CD4-positive, alpha-beta T cell treated with Interleukin-15 for 1 hour (primary cell): ENCODE results near the gene TNFRSF1B.

ENCODE experiments used
- DNase-seq: peaks from one replicate; pipeline ENCODE4 v3.0.0-alpha.2; 2020

TNFRSF1B gene

GRCh38 chr1:12176298-12177118 lies 9.7 kb downstream of the TNFRSF1B start:
- no peak for DNase-seq

GRCh38 chr1:12177156-12177998 lies 10.6 kb downstream of the TNFRSF1B start:
- no peak for DNase-seq

- peak; percentile 88 for DNase-seq
Measured at GRCh38 chr1:12177999-12178441, 11.2 kb downstream of the TNFRSF1B start.

DNA sequence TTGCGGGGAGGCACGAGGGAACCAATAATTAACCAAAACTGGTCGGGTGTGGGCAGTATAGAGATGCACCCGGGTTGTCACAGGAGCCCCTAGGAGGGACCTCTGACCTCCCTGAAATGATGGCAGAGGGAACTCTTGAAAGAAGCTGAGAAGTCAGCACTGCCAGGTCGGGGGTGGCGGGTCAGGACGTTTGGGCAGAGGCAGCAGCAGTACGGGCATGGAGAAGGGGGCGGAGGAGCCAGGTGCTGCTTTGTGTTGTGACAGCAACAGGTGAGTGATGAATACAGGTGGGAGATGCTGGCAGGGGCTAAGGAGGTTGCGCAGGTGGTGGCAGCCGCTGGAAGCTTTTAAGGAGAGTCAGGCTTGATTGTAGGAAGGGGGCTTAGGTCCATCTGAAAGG lies 11.7 kb downstream of the TNFRSF1B start:
- no peak for DNase-seq

- peak; percentile 91 for DNase-seq
Measured at GRCh38 chr1:12179111-12179519, 12.3 kb downstream of the TNFRSF1B start.

DNA sequence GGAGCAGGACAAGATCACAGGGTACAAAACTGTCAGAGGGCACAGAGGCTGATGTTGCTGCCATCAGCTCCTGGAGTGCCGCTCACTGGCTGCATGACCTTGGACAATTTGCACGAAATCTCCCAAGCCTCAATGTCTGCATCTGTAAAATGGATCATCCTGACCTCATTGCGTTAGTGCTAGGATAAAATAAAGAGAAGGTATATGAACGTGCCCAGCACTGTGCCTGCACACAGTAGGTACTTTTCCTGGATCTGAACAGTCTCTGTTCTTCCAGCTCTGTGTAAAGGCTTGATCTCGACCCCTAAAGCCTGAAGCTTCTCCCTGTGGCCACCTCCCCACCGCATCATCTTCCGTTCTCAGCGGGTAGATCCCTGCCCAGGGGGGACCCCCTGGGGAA lies 12.9 kb downstream of the TNFRSF1B start:
- no peak for DNase-seq

GRCh38 chr1:12180315-12180714 lies 13.5 kb downstream of the TNFRSF1B start:
- peak; percentile 73 for DNase-seq

- no peak for DNase-seq
Measured at GRCh38 chr1:12180903-12181302, 14.1 kb downstream of the TNFRSF1B start.

DNA sequence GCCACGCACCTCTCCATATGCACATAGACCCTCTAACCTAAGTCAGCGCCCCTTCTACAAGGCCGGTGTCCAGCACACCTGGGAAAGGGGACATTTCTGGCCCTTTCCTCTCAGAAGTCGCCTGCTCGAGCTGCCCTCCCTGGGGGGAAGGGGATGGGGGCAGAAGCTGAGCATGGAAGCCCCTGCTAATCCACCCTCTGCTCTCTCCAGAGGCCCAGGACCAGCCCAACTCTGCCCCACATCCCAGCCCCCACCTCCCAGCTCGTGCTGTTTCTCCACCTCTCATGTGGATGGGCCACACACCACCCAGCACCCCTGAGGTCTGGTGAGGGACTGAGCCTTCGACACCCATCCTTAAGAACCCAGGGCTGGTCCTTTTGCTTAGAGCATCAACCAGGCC lies 14.8 kb downstream of the TNFRSF1B start:
- no peak for DNase-seq

DNA sequence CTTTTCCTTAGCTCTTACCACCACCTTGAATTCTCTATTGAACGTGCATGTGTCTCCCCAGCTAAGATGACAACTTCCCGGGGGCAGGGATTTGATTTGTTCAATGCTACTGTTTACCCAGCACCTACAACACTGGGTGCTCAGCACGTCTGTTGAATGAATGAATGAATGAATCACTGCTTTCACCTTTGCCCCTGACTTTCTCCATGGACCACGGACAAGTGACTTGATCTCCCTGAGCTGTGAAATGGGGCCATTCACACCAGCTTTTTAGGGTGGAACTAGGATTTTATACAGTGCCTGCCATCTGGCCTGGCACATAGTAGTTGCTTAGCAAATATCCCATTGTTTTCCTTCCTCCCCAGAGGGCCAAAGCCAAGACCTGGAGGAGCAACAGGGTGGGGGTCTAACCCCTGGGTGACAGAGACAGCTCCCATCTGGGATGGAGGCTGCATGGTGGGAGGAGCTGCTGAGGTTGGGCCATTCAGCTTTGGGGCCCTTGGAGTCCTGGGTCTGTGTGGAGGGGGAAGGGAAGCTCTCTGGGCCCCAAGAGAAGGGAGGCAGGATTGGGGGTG lies 15.7 kb downstream of the TNFRSF1B start:
- DNase-seq = no peak

DNA sequence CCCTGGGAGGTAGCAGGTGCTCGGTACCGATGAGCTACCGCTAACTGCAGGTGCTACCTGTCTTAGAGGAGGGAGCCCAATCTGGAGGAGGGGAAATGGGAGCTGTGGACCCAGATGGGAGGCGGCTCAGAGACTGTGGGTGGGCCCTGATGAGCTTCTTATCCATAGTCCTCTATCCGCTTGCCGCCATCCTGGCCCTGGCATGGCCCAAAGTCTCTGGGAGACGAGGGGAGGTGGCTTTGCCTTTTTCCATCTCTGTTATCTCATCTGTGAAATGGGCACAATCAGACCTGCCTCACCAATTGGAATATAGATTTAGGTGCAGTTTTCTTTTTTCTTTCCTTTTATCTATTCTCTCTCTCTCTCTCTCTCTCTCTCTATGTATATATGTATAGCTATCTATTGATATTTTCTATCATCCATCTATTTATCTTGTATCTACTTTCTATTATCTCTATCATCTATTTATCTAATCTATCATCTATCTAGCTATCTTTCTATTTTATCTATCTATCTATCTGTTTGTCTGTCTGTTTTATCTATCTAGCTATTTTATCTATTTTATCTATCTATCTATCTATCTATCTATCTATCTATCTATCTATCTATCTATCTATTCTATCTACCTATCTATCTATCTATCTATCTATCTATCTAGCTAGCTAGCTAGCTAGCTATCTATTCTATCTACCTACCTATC lies 16.5 kb downstream of the TNFRSF1B start:
- DNase-seq = no peak

DNA sequence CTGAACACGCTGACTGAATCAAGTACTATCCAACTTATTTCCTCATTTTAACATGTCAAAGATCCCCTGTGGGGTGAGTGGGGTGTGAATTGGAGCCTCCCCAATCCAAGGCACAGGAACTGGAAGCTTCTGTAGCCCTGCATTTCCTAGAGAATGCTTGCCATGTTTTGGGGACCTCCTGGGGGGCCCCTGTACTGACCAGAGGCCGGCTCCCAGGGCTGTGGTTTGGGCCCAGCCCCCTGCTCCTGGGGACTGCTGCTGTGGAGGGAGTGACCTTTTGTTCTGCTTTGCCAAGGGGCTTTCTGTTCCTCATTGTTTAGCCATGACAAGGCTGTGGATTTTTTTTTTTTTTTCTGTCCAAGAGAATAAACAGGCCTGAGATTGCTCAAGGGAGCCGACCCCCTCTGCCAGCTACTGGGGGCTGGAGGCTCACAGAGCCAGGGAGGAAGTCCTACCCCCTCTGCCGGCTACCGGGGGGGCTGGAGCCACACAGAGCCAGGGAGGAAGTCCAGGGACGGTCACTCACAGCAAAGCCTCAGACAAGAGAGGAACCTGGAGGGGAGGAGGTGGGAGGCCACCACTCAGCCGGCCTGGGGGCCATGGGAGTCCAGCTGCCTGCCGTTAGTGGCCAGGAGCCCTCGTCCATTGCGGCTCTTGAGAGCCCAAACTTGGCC lies 17.4 kb downstream of the TNFRSF1B start:
- peak; percentile 80 for DNase-seq

- no peak for DNase-seq
Measured at GRCh38 chr1:12185036-12185917, 18.5 kb downstream of the TNFRSF1B start.

DNA sequence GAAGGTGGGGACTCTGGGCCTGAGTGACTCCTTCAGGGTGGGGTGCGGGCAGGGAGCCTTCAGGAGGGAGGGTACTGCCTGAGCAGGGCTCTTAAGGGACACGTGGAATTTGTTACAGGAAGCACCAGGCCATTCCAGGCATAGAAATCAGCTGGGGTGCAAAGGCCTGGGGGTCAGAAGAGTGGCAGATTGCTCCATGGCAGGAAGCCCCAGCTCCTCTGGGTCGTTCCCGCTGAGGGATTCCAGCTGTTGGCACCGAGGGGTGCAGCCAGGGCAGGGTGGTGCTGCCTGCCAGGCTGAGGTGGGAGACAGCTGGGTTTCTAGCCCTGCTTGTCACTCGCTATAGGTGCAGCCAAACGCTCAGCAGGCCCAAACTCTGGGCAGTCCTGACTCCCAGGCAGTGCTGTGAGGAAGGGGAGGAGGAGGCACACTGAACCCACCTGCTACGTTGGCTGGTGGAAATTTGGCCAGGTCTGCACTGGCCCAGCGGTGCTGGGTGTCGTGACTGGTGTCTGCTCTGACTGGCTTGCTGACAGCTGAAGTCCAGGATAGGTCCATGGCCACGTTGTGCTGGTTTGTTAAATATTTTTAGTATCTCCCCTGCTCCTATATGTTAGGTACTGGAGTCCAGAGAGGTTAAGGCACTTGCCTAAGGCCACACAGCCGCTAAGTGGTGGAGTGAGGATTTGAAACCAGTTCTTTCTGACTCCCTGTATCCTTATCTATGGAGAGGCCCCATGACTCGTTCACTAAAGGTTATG lies 19.3 kb downstream of the TNFRSF1B start:
- no peak for DNase-seq

DNA sequence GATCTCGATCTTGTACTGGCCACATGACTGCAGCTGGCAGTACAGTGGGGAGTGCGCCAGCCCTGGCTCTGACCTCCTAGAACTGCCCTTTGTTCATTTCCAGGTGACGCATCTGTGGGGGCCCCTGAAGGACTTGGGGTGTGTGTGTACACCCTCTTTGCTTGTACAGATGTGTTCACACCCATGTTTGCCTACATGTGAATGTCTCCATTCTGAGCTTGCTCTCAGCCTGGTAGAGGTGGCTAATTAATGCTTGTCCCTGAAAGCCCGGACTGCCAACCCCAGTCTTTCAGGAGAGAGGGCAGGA lies 19.8 kb downstream of the TNFRSF1B start:
- DNase-seq = no peak

GRCh38 chr1:12188115-12188514 lies 21.3 kb downstream of the TNFRSF1B start:
- DNase-seq = no peak

- DNase-seq = no peak
Measured at GRCh38 chr1:12188657-12189327, 22.0 kb downstream of the TNFRSF1B start.

DNA sequence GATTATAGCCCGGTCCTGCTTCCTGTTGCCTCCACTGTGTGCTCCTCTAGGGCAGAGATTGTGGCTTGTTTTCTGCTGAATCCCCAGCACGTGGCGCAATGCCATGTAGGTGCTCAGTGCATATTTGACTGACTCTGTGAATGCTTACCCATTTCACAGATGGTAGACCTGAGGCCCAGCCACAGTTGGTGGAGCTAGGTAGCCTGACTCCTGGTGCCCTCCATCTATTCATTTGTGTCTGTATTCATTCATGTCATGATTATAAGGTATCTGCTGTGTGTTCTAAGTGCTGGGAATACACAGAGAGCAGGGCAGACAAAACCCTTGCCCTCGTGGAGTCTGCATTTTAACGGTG lies 22.5 kb downstream of the TNFRSF1B start:
- no peak for DNase-seq

- no peak for DNase-seq
Measured at GRCh38 chr1:12191242-12192032, 24.6 kb downstream of the TNFRSF1B start.
